NB4 (cell line): Measurements from ENCODE around the gene WNT7B.

Source experiments
- MYC ChIP-seq: IDR thresholded peaks from 2 replicates; pipeline ENCODE4 v1.6.1; 2011; ENCODE audit warnings: low read depth, low read length
- POLR2A ChIP-seq: IDR thresholded peaks from 2 replicates; pipeline ENCODE4 v1.6.1; 2011; ENCODE audit warnings: mild to moderate bottlenecking; ENCODE audit not compliant: insufficient read length; ENCODE audit errors: extremely low read depth
- TF ChIP-seq, protein P1 (sequence below): IDR thresholded peaks from one replicate; pipeline ENCODE4 v1.5.1; 2012; ENCODE audit warnings: low read depth, low read length
- TF ChIP-seq, protein P2 (sequence below): IDR thresholded peaks from 2 replicates; pipeline ENCODE4 v1.6.1; 2011; ENCODE audit warnings: low read depth, low read length

DNA sequence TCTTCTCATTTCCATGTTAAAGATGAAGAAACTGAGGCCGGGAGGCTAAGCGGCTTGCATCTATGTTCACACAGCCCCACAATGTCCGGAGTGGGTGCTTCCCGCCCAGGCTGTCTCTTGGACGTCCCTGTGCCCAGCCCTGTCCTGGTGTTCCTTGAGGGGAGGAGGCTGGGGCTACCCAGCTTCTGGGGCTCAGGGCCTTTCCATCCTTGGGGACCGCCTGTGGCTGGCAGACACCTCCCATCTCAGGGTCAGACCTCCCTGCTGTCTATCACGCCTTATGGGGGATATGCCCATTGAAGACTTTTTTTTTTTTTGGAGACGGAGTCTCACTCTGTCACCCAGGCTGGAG, 95.5 kb downstream of the WNT7B start:
- TF ChIP-seq, protein P1, sequence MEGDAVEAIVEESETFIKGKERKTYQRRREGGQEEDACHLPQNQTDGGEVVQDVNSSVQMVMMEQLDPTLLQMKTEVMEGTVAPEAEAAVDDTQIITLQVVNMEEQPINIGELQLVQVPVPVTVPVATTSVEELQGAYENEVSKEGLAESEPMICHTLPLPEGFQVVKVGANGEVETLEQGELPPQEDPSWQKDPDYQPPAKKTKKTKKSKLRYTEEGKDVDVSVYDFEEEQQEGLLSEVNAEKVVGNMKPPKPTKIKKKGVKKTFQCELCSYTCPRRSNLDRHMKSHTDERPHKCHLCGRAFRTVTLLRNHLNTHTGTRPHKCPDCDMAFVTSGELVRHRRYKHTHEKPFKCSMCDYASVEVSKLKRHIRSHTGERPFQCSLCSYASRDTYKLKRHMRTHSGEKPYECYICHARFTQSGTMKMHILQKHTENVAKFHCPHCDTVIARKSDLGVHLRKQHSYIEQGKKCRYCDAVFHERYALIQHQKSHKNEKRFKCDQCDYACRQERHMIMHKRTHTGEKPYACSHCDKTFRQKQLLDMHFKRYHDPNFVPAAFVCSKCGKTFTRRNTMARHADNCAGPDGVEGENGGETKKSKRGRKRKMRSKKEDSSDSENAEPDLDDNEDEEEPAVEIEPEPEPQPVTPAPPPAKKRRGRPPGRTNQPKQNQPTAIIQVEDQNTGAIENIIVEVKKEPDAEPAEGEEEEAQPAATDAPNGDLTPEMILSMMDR: no peak
- TF ChIP-seq, protein P2, sequence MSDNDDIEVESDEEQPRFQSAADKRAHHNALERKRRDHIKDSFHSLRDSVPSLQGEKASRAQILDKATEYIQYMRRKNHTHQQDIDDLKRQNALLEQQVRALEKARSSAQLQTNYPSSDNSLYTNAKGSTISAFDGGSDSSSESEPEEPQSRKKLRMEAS: no peak
- TF ChIP-seq POLR2A (no peak), MYC (no peak)
